GM04503 (cell line): ENCODE data around the gene XXYLT1.

Source experiments
- DNase-seq: peaks from one replicate; pipeline ENCODE4 v3.0.0-alpha.2; 2012; ENCODE audit warnings: low read depth

Gene XXYLT1

GRCh38 chr3:195129644-195130492 lies 141.1 kb downstream of the XXYLT1 start:
- no peak for DNase-seq

DNA sequence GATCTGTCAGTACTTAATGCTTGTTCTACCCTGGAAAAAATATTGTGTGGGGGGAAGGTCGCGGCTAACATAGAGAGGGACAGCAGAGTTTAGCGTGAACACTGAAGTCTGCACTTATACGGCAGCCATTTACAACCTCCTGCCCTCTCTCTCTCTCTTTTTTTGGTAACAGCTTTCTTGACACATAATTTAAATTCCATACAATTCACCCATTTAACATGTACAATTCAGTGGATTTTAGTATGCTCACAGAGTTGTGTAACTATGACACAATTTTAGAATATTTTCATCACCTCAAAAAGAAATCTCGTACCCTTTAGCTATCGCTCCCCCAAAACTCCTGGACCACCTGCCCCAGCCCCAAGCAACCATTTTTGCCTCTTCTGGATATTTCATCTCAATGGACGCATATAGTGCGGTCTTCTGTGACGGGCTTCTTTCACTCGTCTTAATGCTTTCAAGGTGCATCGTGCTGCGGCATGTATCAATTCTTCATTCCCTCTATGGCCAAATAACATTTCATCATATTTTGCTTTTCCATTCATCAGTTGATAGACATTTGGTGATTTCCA lies 141.8 kb downstream of the XXYLT1 start:
- DNase-seq, result no peak

GRCh38 chr3:195128255-195129071 lies 142.5 kb downstream of the XXYLT1 start:
- no peak for DNase-seq

- no peak for DNase-seq
Observed at GRCh38 chr3:195126056-195126605, 144.8 kb downstream of the XXYLT1 start.

DNA sequence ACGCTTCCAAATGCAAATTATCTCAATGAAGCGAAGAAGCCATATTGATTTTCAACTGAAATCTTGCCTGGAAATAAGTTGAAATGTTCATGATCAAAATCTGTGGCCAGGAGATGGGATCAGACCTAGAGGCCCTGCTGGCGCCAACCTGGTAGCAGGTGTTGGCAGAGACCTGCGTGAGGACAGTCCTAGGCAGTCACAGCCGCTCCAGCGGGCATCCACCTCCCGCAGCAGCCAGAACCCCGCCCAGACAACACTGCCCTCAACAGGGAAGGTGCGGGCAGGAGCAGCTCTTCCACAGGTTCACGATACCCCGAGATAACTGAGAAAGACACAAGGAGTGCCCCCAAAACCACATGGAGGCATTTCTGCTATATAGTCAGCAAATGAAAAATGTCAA lies 145.3 kb downstream of the XXYLT1 start:
- no peak for DNase-seq

DNA sequence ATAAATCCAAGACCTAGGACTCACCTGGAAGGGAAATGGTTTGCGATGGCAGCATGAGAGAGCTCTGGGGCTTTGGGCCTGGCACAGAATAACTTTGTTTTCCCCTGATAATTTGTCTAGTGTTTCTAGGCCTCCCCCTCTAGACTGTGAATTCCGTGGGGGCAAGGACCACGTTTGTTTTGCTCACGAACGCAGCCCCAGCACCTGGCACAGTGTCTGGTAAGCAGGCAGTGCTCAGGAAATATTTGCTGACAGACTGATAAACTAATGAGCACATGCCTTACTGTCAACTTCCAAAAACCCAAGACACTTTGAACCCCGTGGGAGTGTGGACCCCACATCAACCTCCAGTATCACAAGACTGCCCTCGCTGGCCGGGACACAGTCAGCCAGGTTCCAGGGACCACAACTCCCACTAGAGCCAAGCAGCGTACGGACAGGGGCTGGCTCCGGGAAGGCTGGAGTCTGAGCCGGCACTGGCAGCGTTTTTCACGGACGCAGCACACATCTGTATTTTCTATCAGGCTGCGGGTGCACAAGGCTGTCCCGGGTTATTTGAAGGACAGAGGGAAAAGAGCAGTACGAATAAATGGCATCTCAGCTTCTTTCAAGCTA lies 146.5 kb downstream of the XXYLT1 start:
- DNase-seq, result no peak

DNA sequence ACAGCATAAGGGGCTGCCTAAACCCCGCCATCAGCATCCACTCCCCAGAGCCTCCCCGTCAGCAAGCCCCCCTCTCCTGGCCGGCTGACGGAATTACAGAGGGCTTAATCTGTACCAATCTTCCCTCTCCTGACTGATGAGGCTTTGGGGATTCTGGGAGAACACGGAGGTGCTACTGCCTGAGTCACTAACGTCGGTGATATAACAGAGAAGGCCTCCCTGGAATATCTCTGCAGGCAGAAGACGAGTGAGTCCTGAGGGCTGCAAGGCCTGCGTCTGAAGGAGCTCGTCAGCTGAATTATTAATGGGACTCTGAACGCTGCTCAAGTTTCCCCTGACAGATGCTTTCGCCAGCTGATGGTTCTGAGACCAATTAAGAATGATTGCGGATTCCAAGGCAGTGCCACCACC lies 147.7 kb downstream of the XXYLT1 start:
- DNase-seq, result no peak

DNA sequence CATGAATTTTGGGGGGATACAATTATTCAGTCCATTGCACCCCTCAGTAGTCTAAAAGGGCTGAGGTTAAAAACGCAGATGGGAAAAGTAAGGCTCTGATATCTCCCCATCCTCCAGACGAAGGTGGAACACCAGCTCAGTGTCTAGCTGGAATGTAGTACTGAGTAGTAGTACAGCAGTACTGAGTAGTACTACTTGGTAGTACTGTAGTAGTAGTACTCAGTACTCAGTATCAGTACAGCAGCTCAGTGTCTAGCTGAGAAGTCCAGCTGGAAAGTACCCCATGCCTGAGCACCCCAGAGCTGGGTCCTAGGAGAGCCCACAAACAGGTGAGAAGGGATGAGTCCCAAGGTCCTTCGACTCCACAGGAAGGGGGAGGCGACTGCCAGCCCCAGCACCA lies 148.7 kb downstream of the XXYLT1 start:
- DNase-seq, result no peak

- DNase-seq, result no peak
Observed at GRCh38 chr3:195120267-195120601, 150.7 kb downstream of the XXYLT1 start.

DNA sequence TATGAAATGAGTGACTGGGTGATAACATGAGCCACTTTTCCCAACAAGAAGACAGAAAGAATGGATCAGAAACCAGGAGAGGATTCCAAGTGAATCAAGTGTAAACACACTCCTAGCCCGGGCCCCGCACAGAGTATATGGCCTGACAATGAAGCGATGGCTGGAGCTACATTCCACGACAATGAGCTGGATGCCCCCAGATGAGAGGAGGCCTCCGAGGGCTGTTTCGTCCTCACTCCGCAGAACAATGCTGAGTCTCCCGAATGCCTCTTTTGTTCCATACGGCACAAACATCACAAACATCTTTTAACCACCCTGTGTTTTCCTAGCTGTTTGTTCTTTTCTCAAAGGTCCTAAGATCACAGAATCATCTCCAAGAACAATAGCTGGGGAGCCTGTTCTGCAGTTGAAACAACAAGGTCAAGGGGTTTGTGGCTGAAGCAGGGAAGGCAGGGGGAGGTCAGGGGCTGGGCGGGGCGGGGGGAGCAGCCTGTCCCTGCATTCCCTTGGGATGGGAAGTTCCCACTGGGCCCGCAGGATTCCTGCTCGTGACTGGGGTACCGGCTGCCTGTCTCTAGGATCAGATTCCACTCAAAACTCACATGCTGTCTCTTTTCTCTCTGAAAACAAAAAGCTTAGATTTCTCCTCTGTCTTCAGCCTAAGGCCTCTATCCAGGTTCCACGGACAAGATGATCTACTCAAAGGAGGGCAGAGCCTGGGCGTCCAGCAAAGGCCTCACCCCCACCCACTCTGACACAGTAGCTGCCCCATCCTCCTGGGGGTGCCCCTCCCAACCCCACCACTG lies 151.3 kb downstream of the XXYLT1 start:
- DNase-seq, result peak; percentile 74

DNA sequence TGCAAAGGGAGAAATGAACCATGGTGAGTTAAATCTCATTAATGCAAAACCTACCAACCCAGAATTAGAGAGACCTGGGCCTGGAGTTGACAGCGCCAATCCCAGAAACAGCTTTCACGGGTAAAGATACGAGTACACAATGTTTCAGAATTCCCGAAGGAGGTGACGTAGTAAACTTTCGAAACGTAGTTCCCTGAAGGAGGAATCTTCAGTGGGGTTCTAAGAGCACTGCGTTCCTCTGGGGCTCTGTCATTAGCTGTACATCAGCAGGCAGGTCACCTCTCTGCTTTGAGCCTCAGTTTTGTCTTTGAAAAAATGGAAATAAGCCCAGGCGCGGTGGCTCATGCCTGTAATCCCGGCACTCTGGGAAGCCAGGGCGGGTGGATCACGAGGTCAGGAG lies 152.3 kb downstream of the XXYLT1 start:
- no peak for DNase-seq

GRCh38 chr3:195117978-195118581 lies 152.9 kb downstream of the XXYLT1 start:
- no peak for DNase-seq

- DNase-seq, result no peak
Observed at GRCh38 chr3:195116407-195117185, 154.4 kb downstream of the XXYLT1 start.

GRCh38 chr3:195115600-195116406 lies 155.2 kb downstream of the XXYLT1 start:
- no peak for DNase-seq

DNA sequence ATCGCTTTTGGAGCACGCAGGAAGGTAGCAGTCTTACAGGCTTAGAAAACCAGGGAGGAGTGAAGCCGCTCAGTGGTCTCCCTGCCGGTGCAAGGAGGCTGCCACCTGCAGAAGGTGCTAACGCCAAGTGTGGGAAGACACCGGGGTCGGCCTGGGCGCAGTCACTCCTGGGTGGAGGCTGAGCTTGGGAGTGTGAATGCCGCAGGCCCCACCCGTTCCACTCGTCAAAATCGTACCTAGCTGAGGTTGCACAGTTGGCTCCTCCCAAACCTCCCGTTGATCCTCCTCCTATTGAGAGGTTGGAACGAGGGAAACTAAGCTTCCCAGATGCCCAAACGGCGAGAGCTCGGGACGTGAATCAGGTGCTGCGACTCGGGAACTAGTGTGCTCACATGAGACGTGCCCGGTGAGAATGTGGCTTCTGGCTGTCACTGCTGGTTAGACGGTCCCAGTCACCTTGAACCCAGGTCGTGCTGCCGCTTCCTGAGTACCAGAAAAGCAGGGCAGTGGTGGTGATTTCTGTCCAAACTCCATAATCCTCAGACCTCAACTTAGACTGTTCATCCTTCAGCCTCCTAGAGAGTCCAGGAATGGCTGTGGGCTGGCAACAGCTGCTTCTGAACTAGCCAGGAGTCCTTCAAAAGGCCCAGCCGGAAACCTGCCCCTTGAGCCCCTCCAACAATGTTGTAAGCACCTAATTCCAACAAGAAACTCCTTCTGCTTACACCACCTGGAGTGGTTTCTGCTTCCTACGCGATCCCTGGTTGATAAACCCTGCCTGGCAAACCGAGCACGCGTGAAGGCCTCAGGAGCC lies 156.0 kb downstream of the XXYLT1 start:
- DNase-seq, result no peak

DNA sequence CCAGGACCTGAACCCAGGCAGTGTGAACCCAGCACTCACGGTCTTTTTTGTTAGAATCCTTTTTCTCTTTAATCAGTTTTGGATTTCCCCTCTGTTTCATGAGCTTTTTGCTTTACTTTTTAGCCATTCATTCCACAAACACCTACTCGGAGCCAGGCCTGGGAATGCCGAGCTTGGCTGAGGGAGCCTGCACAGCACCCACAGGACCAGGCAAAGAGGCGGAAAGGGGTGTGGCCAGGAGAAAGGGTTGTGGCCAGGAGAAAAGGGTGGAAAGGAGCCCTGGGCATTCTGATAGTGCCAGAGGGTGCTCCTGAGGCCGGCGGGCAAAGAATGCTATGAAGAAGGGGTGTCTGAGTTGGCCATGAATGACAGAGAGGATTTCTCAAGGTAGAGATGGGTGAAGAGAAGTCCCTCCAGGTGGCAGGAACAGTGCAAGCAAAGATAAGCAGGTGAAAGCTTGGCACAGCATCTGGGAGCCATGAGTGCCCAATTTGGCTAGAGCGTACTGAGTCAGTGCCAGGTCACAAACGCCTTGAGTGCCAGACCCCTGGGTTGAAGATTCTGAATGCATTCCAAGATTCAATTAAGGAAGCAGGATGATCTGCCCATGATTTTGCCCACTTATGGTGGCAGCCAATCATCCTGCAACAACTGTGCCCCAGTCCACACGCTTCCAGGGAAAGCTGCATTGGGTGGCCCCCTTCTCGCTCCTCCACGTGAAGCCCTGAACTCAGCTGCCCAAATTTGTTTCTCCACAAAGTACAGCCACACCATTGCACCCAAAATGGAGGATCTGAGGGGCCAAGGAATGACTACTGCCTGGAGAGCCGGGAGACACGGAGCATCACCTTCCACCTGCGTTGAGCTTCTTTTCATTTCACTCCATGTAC lies 157.2 kb downstream of the XXYLT1 start:
- DNase-seq, result no peak

DNA sequence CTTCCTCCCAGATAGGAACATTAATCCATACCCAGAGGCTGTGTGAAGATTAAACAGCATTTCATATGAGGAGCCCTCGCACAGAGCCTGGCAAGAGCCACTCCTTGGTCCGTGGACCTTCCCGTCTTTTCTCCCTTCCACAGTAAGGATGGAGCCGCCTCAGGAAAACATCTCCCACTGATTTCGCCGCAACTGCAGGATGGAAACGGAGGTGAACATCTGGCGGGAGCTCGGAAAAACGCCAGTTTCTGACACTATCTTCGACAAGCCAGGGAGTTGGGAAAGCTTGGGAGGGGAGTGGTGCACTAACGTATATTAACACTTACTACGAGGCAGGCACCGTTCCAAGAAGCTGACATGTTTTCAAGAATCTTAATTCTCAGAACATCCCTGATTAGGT lies 157.9 kb downstream of the XXYLT1 start:
- no peak for DNase-seq
